Measurements from ENCODE around the gene STAT4. TPM values are rescaled to one million over a fixed set of nuclear protein-coding genes. Genes with fewer than 3 reads are reported as not detected.

STAT4 gene
- total RNA-seq, 1 experiment from 2014 or later = not detected

- H3K9ac ChIP-seq (ENCODE audit: low read length) = no peak overlapping the region
- no peaks in the 10 kb centered on the region for H3K9me3 ChIP-seq (ENCODE audit: low read length)
- H3K9me2 ChIP-seq (replicated peaks; ENCODE audit: insufficient read depth, low read length) = no peaks in the 10 kb centered on the region
- H3K4me3 ChIP-seq (ENCODE audit: low read length) = no peak overlapping the region
- no peaks in the 10 kb centered on the region for H4K20me1 ChIP-seq (ENCODE audit: insufficient read depth, low read depth, low read length)
- no peak overlapping the region for H3K27ac ChIP-seq (ENCODE audit: low read length)
- peaks cover 25% of the 10 kb centered on the region for H3K79me2 ChIP-seq (ENCODE audit: low read length)
- no peak overlapping the region for H2AFZ ChIP-seq (ENCODE audit: low read length)
- H3K4me2 ChIP-seq (ENCODE audit: low read depth, low read length, poor library complexity, severe bottlenecking) = no peak overlapping the region
- no peaks in the 10 kb centered on the region for H3K27me3 ChIP-seq (ENCODE audit: low read length)
- DNase-seq = no peak
- peaks cover 68% of the 10 kb centered on the region for H3K36me3 ChIP-seq (ENCODE audit: insufficient read depth, low read length)
- peaks cover 25% of the 10 kb centered on the region for H3K4me1 ChIP-seq (ENCODE audit: low read length)
Observed at GRCh38 chr2:191008286-191008685, 142.5 kb downstream of the STAT4 start.

DNA sequence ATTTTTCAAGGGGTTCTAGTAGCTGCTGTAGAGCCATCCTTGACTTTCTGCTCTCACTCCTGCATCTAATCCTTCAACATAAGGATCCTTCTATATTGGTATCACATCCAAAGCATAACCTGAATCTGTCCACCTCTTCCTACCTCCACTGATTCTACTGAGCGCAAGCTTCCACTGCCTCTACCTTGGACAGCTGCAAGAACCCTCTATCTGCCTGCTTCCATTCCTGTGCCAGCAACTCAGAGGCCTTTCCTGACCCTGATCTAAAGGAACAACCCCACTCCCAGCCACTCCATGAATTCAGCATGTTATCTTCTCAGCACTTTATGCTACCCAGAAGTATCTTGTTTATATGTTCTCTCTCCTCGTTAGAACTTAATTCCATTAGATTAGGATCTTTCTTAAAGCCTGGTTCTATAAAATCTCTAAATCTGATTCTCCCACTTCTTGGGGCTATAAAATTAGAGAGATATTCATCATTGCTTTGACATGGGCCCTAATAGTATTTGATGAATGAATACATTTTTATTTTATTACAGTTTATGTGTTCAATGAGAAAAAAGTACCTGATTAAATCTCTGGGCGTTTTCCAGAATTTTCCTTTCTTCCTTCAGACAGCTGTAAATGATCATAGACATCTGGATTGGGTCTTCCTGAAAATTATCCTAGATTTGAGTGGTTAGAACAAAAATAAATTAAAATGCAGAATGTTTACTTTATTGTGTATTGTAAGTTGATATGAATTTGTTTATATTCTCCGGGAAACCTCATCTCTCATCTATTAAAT is 143.6 kb downstream of the STAT4 start:
- Histone ChIP-seq H3K4me2 (ENCODE audit: low read depth, low read length, poor library complexity, severe bottlenecking) (no peak overlapping the region), H3K27ac (ENCODE audit: low read length) (no peak overlapping the region), H2AFZ (ENCODE audit: low read length) (no peak overlapping the region), H3K36me3 (ENCODE audit: insufficient read depth, low read length) (peaks cover 79% of the 10 kb centered on the region), H3K27me3 (ENCODE audit: low read length) (no peaks in the 10 kb centered on the region), H3K4me3 (ENCODE audit: low read length) (no peak overlapping the region), H3K9me2 (replicated peaks; ENCODE audit: insufficient read depth, low read length) (no peaks in the 10 kb centered on the region), H3K79me2 (ENCODE audit: low read length) (peaks cover 14% of the 10 kb centered on the region), H3K9ac (ENCODE audit: low read length) (no peak overlapping the region), H4K20me1 (ENCODE audit: insufficient read depth, low read depth, low read length) (no peaks in the 10 kb centered on the region), H3K4me1 (ENCODE audit: low read length) (peaks cover 15% of the 10 kb centered on the region), H3K9me3 (ENCODE audit: low read length) (no peaks in the 10 kb centered on the region)
- no peak for DNase-seq

DNA sequence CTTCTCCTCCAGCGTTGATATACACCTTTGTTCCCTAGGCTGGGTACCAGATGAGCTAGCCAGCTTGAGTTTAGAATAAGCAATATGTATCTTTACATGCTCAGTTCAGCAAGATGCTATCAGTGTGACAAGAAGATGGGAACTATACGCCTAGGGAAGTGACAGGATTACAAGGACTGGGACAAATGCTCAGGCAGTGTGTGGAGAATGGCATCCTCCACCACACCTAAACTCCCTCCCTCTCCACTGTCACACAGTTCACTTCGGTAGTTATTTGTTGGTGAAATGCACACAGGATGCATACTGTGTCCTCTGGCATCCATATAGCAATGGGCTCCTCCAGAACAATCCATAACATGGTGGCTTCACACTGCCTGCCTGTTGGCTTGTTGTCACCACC is 144.5 kb downstream of the STAT4 start:
- H3K27me3 ChIP-seq (ENCODE audit: low read length) = no peaks in the 10 kb centered on the region
- DNase-seq = no peak
- H3K9me3 ChIP-seq (ENCODE audit: low read length) = no peaks in the 10 kb centered on the region
- H3K4me2 ChIP-seq (ENCODE audit: low read depth, low read length, poor library complexity, severe bottlenecking) = no peak overlapping the region
- H3K9ac ChIP-seq (ENCODE audit: low read length) = no peak overlapping the region
- no peaks in the 10 kb centered on the region for H4K20me1 ChIP-seq (ENCODE audit: insufficient read depth, low read depth, low read length)
- no peak overlapping the region for H2AFZ ChIP-seq (ENCODE audit: low read length)
- peaks cover 15% of the 10 kb centered on the region for H3K4me1 ChIP-seq (ENCODE audit: low read length)
- no peaks in the 10 kb centered on the region for H3K9me2 ChIP-seq (replicated peaks; ENCODE audit: insufficient read depth, low read length)
- H3K36me3 ChIP-seq (ENCODE audit: insufficient read depth, low read length) = peaks cover 82% of the 10 kb centered on the region
- H3K79me2 ChIP-seq (ENCODE audit: low read length) = peaks cover 7% of the 10 kb centered on the region
- H3K27ac ChIP-seq (ENCODE audit: low read length) = no peak overlapping the region
- H3K4me3 ChIP-seq (ENCODE audit: low read length) = no peak overlapping the region

- H3K9ac ChIP-seq (ENCODE audit: low read length) = no peak overlapping the region
- H3K4me2 ChIP-seq (ENCODE audit: low read depth, low read length, poor library complexity, severe bottlenecking) = no peak overlapping the region
- no peaks in the 10 kb centered on the region for H4K20me1 ChIP-seq (ENCODE audit: insufficient read depth, low read depth, low read length)
- H3K4me1 ChIP-seq (ENCODE audit: low read length) = peaks cover 5% of the 10 kb centered on the region
- no peak for DNase-seq
- no peaks in the 10 kb centered on the region for H3K27me3 ChIP-seq (ENCODE audit: low read length)
- H3K4me3 ChIP-seq (ENCODE audit: low read length) = no peak overlapping the region
- H3K9me2 ChIP-seq (replicated peaks; ENCODE audit: insufficient read depth, low read length) = no peaks in the 10 kb centered on the region
- H2AFZ ChIP-seq (ENCODE audit: low read length) = no peak overlapping the region
- peaks cover 79% of the 10 kb centered on the region for H3K36me3 ChIP-seq (ENCODE audit: insufficient read depth, low read length)
- no peak overlapping the region for H3K27ac ChIP-seq (ENCODE audit: low read length)
- H3K9me3 ChIP-seq (ENCODE audit: low read length) = no peaks in the 10 kb centered on the region
- H3K79me2 ChIP-seq (ENCODE audit: low read length) = no peaks in the 10 kb centered on the region
Observed at GRCh38 chr2:191003405-191004309, 147.1 kb downstream of the STAT4 start.

- H3K9ac ChIP-seq (ENCODE audit: low read length) = no peak overlapping the region
- H3K4me1 ChIP-seq (ENCODE audit: low read length) = no peaks in the 10 kb centered on the region
- H3K36me3 ChIP-seq (ENCODE audit: insufficient read depth, low read length) = peaks cover 69% of the 10 kb centered on the region
- no peak overlapping the region for H3K4me3 ChIP-seq (ENCODE audit: low read length)
- DNase-seq = no peak
- no peaks in the 10 kb centered on the region for H3K79me2 ChIP-seq (ENCODE audit: low read length)
- H3K4me2 ChIP-seq (ENCODE audit: low read depth, low read length, poor library complexity, severe bottlenecking) = no peak overlapping the region
- no peaks in the 10 kb centered on the region for H3K9me2 ChIP-seq (replicated peaks; ENCODE audit: insufficient read depth, low read length)
- H3K27me3 ChIP-seq (ENCODE audit: low read length) = no peaks in the 10 kb centered on the region
- H3K27ac ChIP-seq (ENCODE audit: low read length) = no peak overlapping the region
- no peak overlapping the region for H2AFZ ChIP-seq (ENCODE audit: low read length)
- H4K20me1 ChIP-seq (ENCODE audit: insufficient read depth, low read depth, low read length) = no peaks in the 10 kb centered on the region
- no peaks in the 10 kb centered on the region for H3K9me3 ChIP-seq (ENCODE audit: low read length)
Observed at GRCh38 chr2:191001624-191002023, 149.2 kb downstream of the STAT4 start.

- Histone ChIP-seq H3K4me2 (ENCODE audit: low read depth, low read length, poor library complexity, severe bottlenecking) (no peak overlapping the region), H4K20me1 (ENCODE audit: insufficient read depth, low read depth, low read length) (no peaks in the 10 kb centered on the region), H3K79me2 (ENCODE audit: low read length) (no peaks in the 10 kb centered on the region), H3K4me1 (ENCODE audit: low read length) (no peaks in the 10 kb centered on the region), H2AFZ (ENCODE audit: low read length) (no peak overlapping the region), H3K27ac (ENCODE audit: low read length) (no peak overlapping the region), H3K27me3 (ENCODE audit: low read length) (no peaks in the 10 kb centered on the region), H3K4me3 (ENCODE audit: low read length) (no peak overlapping the region), H3K9me2 (replicated peaks; ENCODE audit: insufficient read depth, low read length) (no peaks in the 10 kb centered on the region), H3K9me3 (ENCODE audit: low read length) (no peaks in the 10 kb centered on the region), H3K36me3 (ENCODE audit: insufficient read depth, low read length) (peaks cover 65% of the 10 kb centered on the region), H3K9ac (ENCODE audit: low read length) (no peak overlapping the region)
- DNase-seq = no peak
Observed at GRCh38 chr2:191001032-191001431, 149.8 kb downstream of the STAT4 start.

DNA sequence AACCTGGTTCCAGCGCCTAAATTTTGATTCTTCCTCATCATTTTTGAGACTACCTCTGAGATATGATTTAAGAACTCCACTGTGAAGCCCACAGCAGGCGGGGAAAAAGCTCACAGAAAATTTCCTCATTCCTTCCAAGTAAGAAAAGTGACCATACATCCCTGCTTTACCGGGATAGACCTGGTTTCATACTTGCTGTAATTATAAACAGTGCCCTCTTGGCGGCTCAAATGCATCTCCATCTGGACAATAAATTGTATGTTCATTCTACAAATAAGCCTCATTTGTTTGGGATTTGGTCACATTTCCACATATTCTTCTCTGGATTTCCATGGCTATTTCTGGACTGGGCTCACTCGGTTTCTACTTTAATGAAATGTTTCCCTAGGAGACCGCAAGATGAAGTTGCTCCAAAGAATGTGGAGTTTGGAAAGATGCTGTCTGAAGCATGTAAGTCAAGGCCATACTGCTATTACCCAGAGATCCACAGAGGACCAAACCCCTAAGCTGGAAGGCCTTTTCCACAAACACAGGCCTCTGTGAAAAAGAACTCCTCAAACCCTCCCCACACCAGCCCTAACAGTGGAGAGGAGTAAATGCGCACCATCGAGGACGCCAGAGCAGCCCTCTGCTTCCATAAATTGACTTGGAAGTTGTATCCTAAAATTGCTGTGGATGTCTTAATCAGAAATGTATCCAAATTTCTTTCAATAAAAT is 150.7 kb downstream of the STAT4 start:
- DNase-seq = no peak
- H3K79me2 ChIP-seq (ENCODE audit: low read length) = no peaks in the 10 kb centered on the region
- H3K4me3 ChIP-seq (ENCODE audit: low read length) = no peak overlapping the region
- H3K9ac ChIP-seq (ENCODE audit: low read length) = no peak overlapping the region
- H3K9me3 ChIP-seq (ENCODE audit: low read length) = no peaks in the 10 kb centered on the region
- no peaks in the 10 kb centered on the region for H4K20me1 ChIP-seq (ENCODE audit: insufficient read depth, low read depth, low read length)
- H3K4me1 ChIP-seq (ENCODE audit: low read length) = no peaks in the 10 kb centered on the region
- H3K4me2 ChIP-seq (ENCODE audit: low read depth, low read length, poor library complexity, severe bottlenecking) = no peak overlapping the region
- peaks cover 65% of the 10 kb centered on the region for H3K36me3 ChIP-seq (ENCODE audit: insufficient read depth, low read length)
- no peak overlapping the region for H3K27ac ChIP-seq (ENCODE audit: low read length)
- no peaks in the 10 kb centered on the region for H3K9me2 ChIP-seq (replicated peaks; ENCODE audit: insufficient read depth, low read length)
- H2AFZ ChIP-seq (ENCODE audit: low read length) = no peak overlapping the region
- H3K27me3 ChIP-seq (ENCODE audit: low read length) = no peaks in the 10 kb centered on the region

GRCh38 chr2:190999058-190999457 is 151.7 kb downstream of the STAT4 start:
- Histone ChIP-seq H3K9ac (ENCODE audit: low read length) (no peak overlapping the region), H3K36me3 (ENCODE audit: insufficient read depth, low read length) (peaks cover 58% of the 10 kb centered on the region), H3K27me3 (ENCODE audit: low read length) (no peaks in the 10 kb centered on the region), H3K79me2 (ENCODE audit: low read length) (no peaks in the 10 kb centered on the region), H3K9me3 (ENCODE audit: low read length) (no peaks in the 10 kb centered on the region), H4K20me1 (ENCODE audit: insufficient read depth, low read depth, low read length) (no peaks in the 10 kb centered on the region), H3K27ac (ENCODE audit: low read length) (no peak overlapping the region), H3K4me2 (ENCODE audit: low read depth, low read length, poor library complexity, severe bottlenecking) (no peak overlapping the region), H3K9me2 (replicated peaks; ENCODE audit: insufficient read depth, low read length) (no peaks in the 10 kb centered on the region), H3K4me3 (ENCODE audit: low read length) (no peak overlapping the region), H2AFZ (ENCODE audit: low read length) (no peak overlapping the region), H3K4me1 (ENCODE audit: low read length) (no peaks in the 10 kb centered on the region)
- DNase-seq = no peak

Measured in Karpas-422 (cell line).